ENCODE data around the gene ANKRD40.
"Not testable (repeated sequence)": the region's sequence is repeated elsewhere in the genome, so short reads cannot be mapped to it uniquely, and the experiment has no call there.

The ANKRD40 gene

GRCh38 chr17:50728112-50728429 is 20.4 kb upstream of the ANKRD40 start:
- Histone ChIP-seq H3K4me3 (ENCODE audit: insufficient read depth, low read length, poor library complexity, severe bottlenecking) (no peak overlapping the region), H2AFZ (ENCODE audit: low read depth, low read length, severe bottlenecking) (no peak overlapping the region), H3K9ac (ENCODE audit: low read length) (no peak overlapping the region), H3K9me3 (ENCODE audit: insufficient read depth, low read length) (no peaks in the 10 kb centered on the region), H3K27ac (ENCODE audit: low read depth, low read length) (no peak overlapping the region), H3K9me2 (replicated peaks; ENCODE audit: insufficient read depth, low read length) (no peaks in the 10 kb centered on the region), H4K20me1 (ENCODE audit: low read depth, low read length) (peaks cover 34% of the 10 kb centered on the region), H3K79me2 (ENCODE audit: insufficient read depth, low read length) (peaks cover 100% of the 10 kb centered on the region), H3K4me2 (ENCODE audit: low read depth, low read length, poor library complexity, severe bottlenecking) (peak overlapping the region; percentile 18), H3K36me3 (ENCODE audit: low read length) (peaks cover 2% of the 10 kb centered on the region; the same call in 1 of the 2 replicates), H3F3A (ENCODE audit: insufficient read depth) (peaks cover 10% of the 10 kb centered on the region), H3K27me3 (ENCODE audit: low read length) (no peaks in the 10 kb centered on the region)
- TF ChIP-seq EZH2phosphoT487 (conservative IDR thresholded peaks at IDR 0.05; ENCODE audit: low read length): no peak
- TF ChIP-seq CTCF (IDR thresholded peaks at IDR 0.05; ENCODE audit: insufficient read depth, low read length, poor library complexity, severe bottlenecking): no peak

GRCh38 chr17:50725769-50726655 is 18.3 kb upstream of the ANKRD40 start:
- Histone ChIP-seq H3K27me3 (ENCODE audit: low read length) (no peaks in the 10 kb centered on the region), H3K9ac (ENCODE audit: low read length) (no peak overlapping the region), H3K9me3 (ENCODE audit: insufficient read depth, low read length) (no peaks in the 10 kb centered on the region), H3K79me2 (ENCODE audit: insufficient read depth, low read length) (peaks cover 100% of the 10 kb centered on the region), H3K4me2 (ENCODE audit: low read depth, low read length, poor library complexity, severe bottlenecking) (peak overlapping the region; percentile 13), H4K20me1 (ENCODE audit: low read depth, low read length) (peaks cover 49% of the 10 kb centered on the region), H3K27ac (ENCODE audit: low read depth, low read length) (no peak overlapping the region), H3K36me3 (ENCODE audit: low read length) (peaks cover 9% of the 10 kb centered on the region; the same call in 1 of the 2 replicates), H3F3A (ENCODE audit: insufficient read depth) (peaks cover 7% of the 10 kb centered on the region; the same call in 1 of the 2 replicates), H3K9me2 (replicated peaks; ENCODE audit: insufficient read depth, low read length) (no peaks in the 10 kb centered on the region), H2AFZ (ENCODE audit: low read depth, low read length, severe bottlenecking) (no peak overlapping the region), H3K4me3 (ENCODE audit: insufficient read depth, low read length, poor library complexity, severe bottlenecking) (no peak overlapping the region)
- TF ChIP-seq EZH2phosphoT487 (conservative IDR thresholded peaks at IDR 0.05; ENCODE audit: low read length) (no peak), CTCF (IDR thresholded peaks at IDR 0.05; ENCODE audit: insufficient read depth, low read length, poor library complexity, severe bottlenecking) (no peak)

- not testable (repeated sequence) for H2AFZ ChIP-seq (ENCODE audit: low read depth, low read length, severe bottlenecking); H3K27ac ChIP-seq (ENCODE audit: low read depth, low read length); H3K9me2 ChIP-seq (replicated peaks; ENCODE audit: insufficient read depth, low read length); H3K27me3 ChIP-seq (ENCODE audit: low read length); H3K9me3 ChIP-seq (ENCODE audit: insufficient read depth, low read length); H3F3A ChIP-seq (ENCODE audit: insufficient read depth); H3K4me3 ChIP-seq (ENCODE audit: insufficient read depth, low read length, poor library complexity, severe bottlenecking); H3K36me3 ChIP-seq (ENCODE audit: low read length); H3K9ac ChIP-seq (ENCODE audit: low read length)
- Histone ChIP-seq H4K20me1 (ENCODE audit: low read depth, low read length) (peaks cover 59% of the 10 kb centered on the region), H3K79me2 (ENCODE audit: insufficient read depth, low read length) (peaks cover 100% of the 10 kb centered on the region), H3K4me2 (ENCODE audit: low read depth, low read length, poor library complexity, severe bottlenecking) (peak overlapping the region; percentile 95)
Measured at GRCh38 chr17:50724622-50725021, 16.9 kb upstream of the ANKRD40 start.

GRCh38 chr17:50722746-50723145 is 15.0 kb upstream of the ANKRD40 start:
- H3K27ac ChIP-seq (ENCODE audit: low read depth, low read length): no peak overlapping the region
- H2AFZ ChIP-seq (ENCODE audit: low read depth, low read length, severe bottlenecking): no peak overlapping the region
- H3K4me3 ChIP-seq (ENCODE audit: insufficient read depth, low read length, poor library complexity, severe bottlenecking): no peak overlapping the region
- TF ChIP-seq EZH2phosphoT487 (conservative IDR thresholded peaks at IDR 0.05; ENCODE audit: low read length): no peak
- no peak for TF ChIP-seq CTCF (IDR thresholded peaks at IDR 0.05; ENCODE audit: insufficient read depth, low read length, poor library complexity, severe bottlenecking)
- H3K9me2 ChIP-seq (replicated peaks; ENCODE audit: insufficient read depth, low read length): no peaks in the 10 kb centered on the region
- peaks cover 84% of the 10 kb centered on the region for H3K79me2 ChIP-seq (ENCODE audit: insufficient read depth, low read length)
- peaks cover 49% of the 10 kb centered on the region for H4K20me1 ChIP-seq (ENCODE audit: low read depth, low read length)
- H3K9me3 ChIP-seq (ENCODE audit: insufficient read depth, low read length): no peaks in the 10 kb centered on the region
- H3K9ac ChIP-seq (ENCODE audit: low read length): peak overlapping the region; percentile 25
- peak overlapping the region; percentile 95 for H3K4me2 ChIP-seq (ENCODE audit: low read depth, low read length, poor library complexity, severe bottlenecking)
- H3F3A ChIP-seq (ENCODE audit: insufficient read depth): 0 out of 2 replicates have a peak, but pooled peaks cover 5% of the 10 kb centered on the region
- H3K27me3 ChIP-seq (ENCODE audit: low read length): no peaks in the 10 kb centered on the region
- H3K36me3 ChIP-seq (ENCODE audit: low read length): peaks cover 9% of the 10 kb centered on the region; the same call in 1 of the 2 replicates

All from SU-DHL-6 (cell line).